ENCODE data around the gene SLN.

SLN gene

DNA sequence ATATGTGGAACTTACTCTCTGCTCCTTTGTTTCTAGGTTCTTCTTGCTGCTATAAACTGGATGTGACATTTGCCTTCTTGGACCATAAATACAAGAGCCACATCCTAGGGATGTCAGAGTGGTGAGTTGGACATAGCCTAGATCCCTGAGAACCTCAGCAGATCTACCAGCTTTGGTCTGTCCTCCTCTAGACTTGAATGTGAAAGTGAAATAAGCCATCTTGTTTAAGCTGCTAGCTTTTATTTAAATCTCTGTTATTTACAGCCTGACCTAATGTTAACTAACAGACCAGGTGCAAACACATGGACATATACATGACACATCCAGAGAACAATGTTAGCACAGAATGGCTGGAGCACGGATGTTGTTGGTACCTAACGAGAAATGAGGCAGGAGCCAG lies 36.0 kb downstream of the SLN start:
- no peak overlapping the region for H3K9ac ChIP-seq (ENCODE audit: low read depth, low read length)

DNA sequence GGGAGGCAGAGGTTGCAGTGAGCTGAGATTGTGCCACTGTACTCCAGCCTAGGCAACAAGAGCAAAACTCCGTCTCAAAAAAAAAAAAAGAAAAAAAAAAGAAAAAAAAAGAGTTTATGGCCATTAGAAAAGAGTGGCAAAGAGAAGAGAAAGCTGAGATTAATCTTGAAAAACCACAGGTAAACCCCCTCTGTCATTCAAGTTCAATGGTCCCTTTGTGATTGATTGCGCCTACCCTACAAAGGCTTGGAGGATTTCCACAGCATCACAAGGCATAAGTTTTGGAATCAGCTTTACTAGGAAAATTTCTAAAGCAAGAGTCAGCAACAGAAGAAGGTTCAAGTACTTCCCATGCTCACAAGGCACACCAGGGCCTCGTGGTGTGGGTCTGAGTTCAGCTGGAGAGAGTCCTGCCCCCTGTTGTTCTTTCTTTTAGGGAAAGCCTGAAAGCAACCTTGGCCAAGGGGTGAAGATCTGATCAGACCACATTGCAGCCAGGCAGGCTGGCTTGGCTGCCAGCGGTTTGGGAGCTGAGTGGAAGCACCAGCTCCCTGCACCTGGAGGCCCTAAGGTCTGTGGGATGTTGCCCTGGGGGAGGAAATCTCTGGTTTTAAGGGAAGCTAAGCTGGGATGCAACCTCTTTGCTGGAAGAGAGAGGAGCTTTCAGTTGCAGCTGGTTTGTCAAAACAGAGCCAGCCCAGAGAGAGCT lies 41.8 kb downstream of the SLN start:
- Histone ChIP-seq H3K36me3 (ENCODE audit: insufficient read depth, low read length) (no peaks in the 10 kb centered on the region), H3K9ac (ENCODE audit: low read depth, low read length) (no peak overlapping the region), H4K20me1 (ENCODE audit: insufficient read depth, low read length) (no peaks in the 10 kb centered on the region), H3K27me3 (ENCODE audit: insufficient read depth, low read length, poor library complexity) (no peaks in the 10 kb centered on the region), H2AFZ (ENCODE audit: low read depth, low read length) (no peak overlapping the region), H3K79me2 (ENCODE audit: insufficient read depth, low read length) (no peaks in the 10 kb centered on the region), H3K27ac (ENCODE audit: low read length) (no peak overlapping the region), H3K4me2 (ENCODE audit: insufficient read depth, low read length) (no peak overlapping the region), H3K4me3 (ENCODE audit: low read depth in 1 of 2, low read length in 2 of 2) (no peak overlapping the region), H3K4me1 (ENCODE audit: insufficient read depth, low read length) (no peaks in the 10 kb centered on the region), H3K9me3 (ENCODE audit: insufficient read depth, low read length, severe bottlenecking) (no peaks in the 10 kb centered on the region)
- DNase-seq (no peak), ATAC-seq (ENCODE audit: insufficient read depth, low read depth) (no peak)
- TF ChIP-seq EZH2 (IDR thresholded peaks at IDR 0.05; ENCODE audit: borderline replicate concordance, low read depth, low read length, severe bottlenecking): no peak
- no peak for TF ChIP-seq CTCF (IDR thresholded peaks at IDR 0.05; ENCODE audit: borderline replicate concordance, extremely low read depth, low read length, poor library complexity, severe bottlenecking)

More for the DNA sequence above, 36.0 kb downstream of the SLN start:
- Histone ChIP-seq H4K20me1 (ENCODE audit: insufficient read depth, low read length) (no peaks in the 10 kb centered on the region), H3K27me3 (ENCODE audit: insufficient read depth, low read length, poor library complexity) (no peaks in the 10 kb centered on the region), H3K79me2 (ENCODE audit: insufficient read depth, low read length) (no peaks in the 10 kb centered on the region), H3K4me1 (ENCODE audit: insufficient read depth, low read length) (no peaks in the 10 kb centered on the region), H3K36me3 (ENCODE audit: insufficient read depth, low read length) (no peaks in the 10 kb centered on the region), H3K27ac (ENCODE audit: low read length) (no peak overlapping the region), H3K4me2 (ENCODE audit: insufficient read depth, low read length) (no peak overlapping the region), H3K9me3 (ENCODE audit: insufficient read depth, low read length, severe bottlenecking) (no peaks in the 10 kb centered on the region), H2AFZ (ENCODE audit: low read depth, low read length) (no peak overlapping the region), H3K4me3 (ENCODE audit: low read depth in 1 of 2, low read length in 2 of 2) (no peak overlapping the region)
- DNase-seq (no peak), ATAC-seq (ENCODE audit: insufficient read depth, low read depth) (no peak)
- TF ChIP-seq EZH2 (IDR thresholded peaks at IDR 0.05; ENCODE audit: borderline replicate concordance, low read depth, low read length, severe bottlenecking) (no peak), CTCF (IDR thresholded peaks at IDR 0.05; ENCODE audit: borderline replicate concordance, extremely low read depth, low read length, poor library complexity, severe bottlenecking) (no peak)

DNA sequence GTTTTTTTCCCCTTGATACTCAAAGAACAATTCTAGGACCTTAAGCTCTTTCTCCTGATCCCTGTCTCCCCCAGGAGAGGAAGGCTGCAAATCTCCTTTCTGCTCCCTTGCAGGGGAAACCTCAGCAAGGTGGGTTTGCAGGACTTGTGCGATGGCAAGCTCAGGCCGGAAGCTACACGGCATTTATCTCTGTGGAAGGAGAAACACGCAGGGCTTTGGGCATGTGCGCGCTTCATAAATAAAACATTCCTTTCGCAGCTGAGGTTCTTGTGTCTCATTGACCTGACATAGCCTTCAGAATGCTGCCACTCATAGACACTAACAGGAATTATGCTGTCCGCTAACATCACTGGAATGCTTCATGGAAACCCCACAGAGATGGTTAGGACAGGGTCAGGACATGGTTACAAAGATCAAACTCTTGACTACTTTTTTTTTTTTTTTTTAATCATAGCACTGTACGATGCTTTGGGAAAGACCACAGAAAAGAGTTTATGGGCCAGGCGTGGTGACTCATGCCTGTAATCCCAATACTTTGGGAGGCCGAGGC lies 42.6 kb downstream of the SLN start:
- Histone ChIP-seq H3K9ac (ENCODE audit: low read depth, low read length) (no peak overlapping the region), H3K79me2 (ENCODE audit: insufficient read depth, low read length) (no peaks in the 10 kb centered on the region), H3K27me3 (ENCODE audit: insufficient read depth, low read length, poor library complexity) (no peaks in the 10 kb centered on the region), H3K4me2 (ENCODE audit: insufficient read depth, low read length) (no peak overlapping the region), H3K36me3 (ENCODE audit: insufficient read depth, low read length) (no peaks in the 10 kb centered on the region), H3K27ac (ENCODE audit: low read length) (no peak overlapping the region), H3K4me3 (ENCODE audit: low read depth in 1 of 2, low read length in 2 of 2) (no peak overlapping the region), H4K20me1 (ENCODE audit: insufficient read depth, low read length) (no peaks in the 10 kb centered on the region), H2AFZ (ENCODE audit: low read depth, low read length) (no peak overlapping the region), H3K4me1 (ENCODE audit: insufficient read depth, low read length) (no peaks in the 10 kb centered on the region), H3K9me3 (ENCODE audit: insufficient read depth, low read length, severe bottlenecking) (no peaks in the 10 kb centered on the region)
- ATAC-seq (ENCODE audit: insufficient read depth, low read depth) (no peak), DNase-seq (no peak)
- no peak for TF ChIP-seq CTCF (IDR thresholded peaks at IDR 0.05; ENCODE audit: borderline replicate concordance, extremely low read depth, low read length, poor library complexity, severe bottlenecking)
- TF ChIP-seq EZH2 (IDR thresholded peaks at IDR 0.05; ENCODE audit: borderline replicate concordance, low read depth, low read length, severe bottlenecking): no peak
